Progenitor cell of endocrine pancreas (in vitro differentiated cells): ENCODE measurements around the gene SLC23A1. TPM values are rescaled to one million over a fixed set of nuclear protein-coding genes. Genes with fewer than 3 reads are reported as not detected.
A peak's percentile ranks its signal among the peaks of the same experiment; 100 is the strongest.
"Not testable (repeated sequence)": the region's sequence is repeated elsewhere in the genome, so short reads cannot be mapped to it uniquely, and the experiment has no call there.

Experiments used
- DNase-seq: peaks from one replicate; pipeline ENCODE4 v3.0.0; 2021; ENCODE audit warnings: low spot score; ENCODE audit not compliant: unreplicated experiment
- H3K27ac Mint-ChIP-seq: 2 replicates; pipeline ENCODE4 v1.8.0; 2021; ENCODE audit warnings: mild to moderate bottlenecking, moderate library complexity, mixed read lengths
- H3K27me3 Mint-ChIP-seq: 2 replicates; pipeline ENCODE4 v1.8.0; 2021; ENCODE audit warnings: mixed read lengths
- H3K36me3 Mint-ChIP-seq: 2 replicates; pipeline ENCODE4 v1.8.0; 2022; ENCODE audit warnings: mixed read lengths; ENCODE audit not compliant: insufficient read depth
- H3K4me1 Mint-ChIP-seq: 2 replicates; pipeline ENCODE4 v1.8.0; 2021; ENCODE audit warnings: low read depth, mixed read lengths
- H3K4me3 Mint-ChIP-seq: 2 replicates; pipeline ENCODE4 v1.8.0; 2021; ENCODE audit warnings: low read depth, mild to moderate bottlenecking, moderate library complexity, mixed read lengths
- H3K9me3 Mint-ChIP-seq: 2 replicates; pipeline ENCODE4 v1.8.0; 2021; ENCODE audit warnings: low read depth, mixed read lengths
- total RNA-seq: library from RNA; stranded (reverse); gene quantifications from 2 replicates; pipeline ENCODE4 v1.2.1, GENCODE V29; 2021
- TF ChIP-seq, protein P1 (sequence below): fragments of 200-600 bp; sonication (generic); IDR thresholded peaks from one replicate; pipeline ENCODE4 v1.5.0; 2021; ENCODE audit warnings: antibody characterized with exemption, mild to moderate bottlenecking; ENCODE audit not compliant: unreplicated experiment

The SLC23A1 gene
- total RNA-seq, 1 donor from 2014 or later, result 0.48 TPM

DNA sequence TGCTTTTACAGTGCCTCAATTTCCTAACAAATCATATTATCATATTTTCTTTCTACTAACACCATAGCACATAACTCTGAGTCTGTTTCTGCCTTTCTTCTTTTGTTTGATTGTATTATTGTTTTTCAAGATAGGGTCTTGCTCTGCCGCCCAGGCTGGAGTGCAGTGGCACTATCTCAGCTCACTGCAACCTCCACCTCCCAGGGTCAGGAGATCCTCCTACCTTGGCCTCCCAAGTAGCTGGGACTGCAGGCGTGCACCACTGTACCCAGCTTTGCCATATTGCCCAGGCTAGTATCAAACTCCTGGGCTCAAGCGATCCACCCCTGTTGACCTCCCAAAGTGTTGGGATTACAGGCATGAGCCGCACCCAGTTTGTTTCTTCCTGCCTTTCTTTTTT, 22.7 kb downstream of the SLC23A1 start:
- Mint-ChIP-seq H3K4me3 (no peak overlapping the region), H3K27ac (no peak overlapping the region), H3K4me1 (peaks cover 5% of the 10 kb centered on the region), H3K36me3 (peaks cover 29% of the 10 kb centered on the region), H3K9me3 (no peaks in the 10 kb centered on the region), H3K27me3 (no peaks in the 10 kb centered on the region)
- TF ChIP-seq, protein P1, sequence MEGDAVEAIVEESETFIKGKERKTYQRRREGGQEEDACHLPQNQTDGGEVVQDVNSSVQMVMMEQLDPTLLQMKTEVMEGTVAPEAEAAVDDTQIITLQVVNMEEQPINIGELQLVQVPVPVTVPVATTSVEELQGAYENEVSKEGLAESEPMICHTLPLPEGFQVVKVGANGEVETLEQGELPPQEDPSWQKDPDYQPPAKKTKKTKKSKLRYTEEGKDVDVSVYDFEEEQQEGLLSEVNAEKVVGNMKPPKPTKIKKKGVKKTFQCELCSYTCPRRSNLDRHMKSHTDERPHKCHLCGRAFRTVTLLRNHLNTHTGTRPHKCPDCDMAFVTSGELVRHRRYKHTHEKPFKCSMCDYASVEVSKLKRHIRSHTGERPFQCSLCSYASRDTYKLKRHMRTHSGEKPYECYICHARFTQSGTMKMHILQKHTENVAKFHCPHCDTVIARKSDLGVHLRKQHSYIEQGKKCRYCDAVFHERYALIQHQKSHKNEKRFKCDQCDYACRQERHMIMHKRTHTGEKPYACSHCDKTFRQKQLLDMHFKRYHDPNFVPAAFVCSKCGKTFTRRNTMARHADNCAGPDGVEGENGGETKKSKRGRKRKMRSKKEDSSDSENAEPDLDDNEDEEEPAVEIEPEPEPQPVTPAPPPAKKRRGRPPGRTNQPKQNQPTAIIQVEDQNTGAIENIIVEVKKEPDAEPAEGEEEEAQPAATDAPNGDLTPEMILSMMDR, result no peak
- DNase-seq, result no peak

DNA sequence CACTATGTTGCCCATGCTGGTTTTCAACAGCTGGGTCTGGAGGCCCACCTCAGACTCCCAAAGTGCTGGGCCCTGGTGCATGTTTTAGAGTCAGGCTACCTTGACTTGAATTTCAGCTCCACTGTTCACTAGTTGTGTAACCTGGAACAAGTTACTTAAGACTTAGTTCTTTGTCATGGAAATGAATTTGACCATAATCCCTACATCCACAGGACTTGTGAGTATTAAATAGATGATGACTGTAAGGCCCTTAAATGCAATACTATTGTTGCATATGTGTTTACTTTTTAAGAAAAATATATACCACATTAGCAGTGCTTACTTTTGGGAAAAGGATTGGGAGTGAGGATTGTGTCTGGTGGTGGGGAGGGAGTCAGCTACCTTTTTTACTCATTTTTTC, 25.0 kb downstream of the SLC23A1 start:
- H3K4me1 Mint-ChIP-seq, result peaks cover 5% of the 10 kb centered on the region
- H3K36me3 Mint-ChIP-seq, result peaks cover 22% of the 10 kb centered on the region
- no peak for DNase-seq
- TF ChIP-seq, protein P1, result no peak
- H3K27me3 Mint-ChIP-seq, result no peaks in the 10 kb centered on the region
- H3K9me3 Mint-ChIP-seq, result peaks cover 6% of the 10 kb centered on the region
- H3K4me3 Mint-ChIP-seq, result no peak overlapping the region
- H3K27ac Mint-ChIP-seq, result no peak overlapping the region

DNA sequence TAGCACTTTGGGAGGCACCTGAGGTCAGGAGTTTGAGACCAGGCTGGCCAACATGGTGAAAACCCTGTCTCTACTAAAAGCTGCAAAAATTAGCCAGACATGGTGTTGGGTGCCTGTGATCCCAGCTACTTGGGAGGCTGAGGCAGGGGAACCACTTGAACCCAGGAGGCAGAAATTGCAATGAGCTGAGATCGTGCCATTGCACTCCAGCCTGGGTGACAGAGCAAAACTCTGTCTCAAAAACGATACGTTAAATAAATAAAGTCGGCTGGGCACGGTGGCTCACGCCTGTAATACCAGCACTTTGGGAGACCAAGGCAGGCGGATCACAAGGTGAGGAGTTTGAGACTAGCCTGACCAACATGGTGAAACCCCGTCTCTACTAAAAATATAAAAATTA, 27.2 kb downstream of the SLC23A1 start:
- H3K4me1 Mint-ChIP-seq, H3K9me3 Mint-ChIP-seq, H3K27me3 Mint-ChIP-seq, DNase-seq, H3K27ac Mint-ChIP-seq, H3K4me3 Mint-ChIP-seq: not testable (repeated sequence)
- peaks cover 22% of the 10 kb centered on the region for H3K36me3 Mint-ChIP-seq

DNA sequence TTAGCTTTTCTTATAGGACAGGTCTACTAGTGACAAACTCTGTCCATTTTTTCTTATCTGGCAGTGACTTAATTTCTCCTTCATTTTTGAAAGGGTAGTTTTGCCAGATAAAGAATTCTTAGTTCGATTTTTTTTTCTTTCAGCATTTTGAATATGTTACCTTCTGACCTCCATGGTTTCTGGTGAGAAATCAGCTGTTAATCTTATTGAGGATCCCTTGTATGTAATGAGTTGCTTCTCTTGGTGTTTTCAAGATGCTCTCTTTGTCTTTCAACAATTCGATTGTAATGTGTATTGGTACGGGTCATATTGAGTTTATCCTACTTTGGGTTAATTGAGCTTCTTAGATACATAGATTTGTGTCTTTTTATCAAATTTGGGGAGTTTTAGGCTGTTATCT, 28.9 kb downstream of the SLC23A1 start:
- TF ChIP-seq, protein P1, result no peak
- Mint-ChIP-seq H3K4me3 (no peak overlapping the region), H3K36me3 (peaks cover 20% of the 10 kb centered on the region), H3K27me3 (no peaks in the 10 kb centered on the region), H3K9me3 (peaks cover 6% of the 10 kb centered on the region), H3K27ac (no peak overlapping the region), H3K4me1 (peaks cover 5% of the 10 kb centered on the region)
- DNase-seq, result no peak

DNA sequence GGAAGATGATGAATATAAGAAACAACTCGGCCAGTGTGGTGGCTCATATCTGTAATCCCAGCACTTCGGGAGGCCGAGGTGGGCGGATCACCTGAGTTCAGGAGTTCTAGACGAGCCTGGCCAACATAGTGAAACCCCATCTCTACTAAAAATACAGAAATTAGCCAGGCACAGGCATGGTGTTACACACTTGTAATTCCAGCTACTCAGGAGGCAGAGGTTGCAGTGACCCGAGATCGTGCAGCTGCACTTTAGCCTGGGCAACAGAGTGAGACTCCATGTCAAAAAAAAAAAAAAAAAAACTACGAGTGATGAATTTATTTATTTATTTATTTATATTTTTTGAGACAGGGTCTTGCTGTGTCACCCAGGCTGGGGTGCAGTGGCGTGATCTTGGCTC, 35.2 kb downstream of the SLC23A1 start:
- not testable (repeated sequence) for H3K27ac Mint-ChIP-seq, H3K27me3 Mint-ChIP-seq, DNase-seq, H3K9me3 Mint-ChIP-seq, H3K4me3 Mint-ChIP-seq
- peaks cover 17% of the 10 kb centered on the region for H3K36me3 Mint-ChIP-seq
- H3K4me1 Mint-ChIP-seq, result peaks cover 14% of the 10 kb centered on the region

DNA sequence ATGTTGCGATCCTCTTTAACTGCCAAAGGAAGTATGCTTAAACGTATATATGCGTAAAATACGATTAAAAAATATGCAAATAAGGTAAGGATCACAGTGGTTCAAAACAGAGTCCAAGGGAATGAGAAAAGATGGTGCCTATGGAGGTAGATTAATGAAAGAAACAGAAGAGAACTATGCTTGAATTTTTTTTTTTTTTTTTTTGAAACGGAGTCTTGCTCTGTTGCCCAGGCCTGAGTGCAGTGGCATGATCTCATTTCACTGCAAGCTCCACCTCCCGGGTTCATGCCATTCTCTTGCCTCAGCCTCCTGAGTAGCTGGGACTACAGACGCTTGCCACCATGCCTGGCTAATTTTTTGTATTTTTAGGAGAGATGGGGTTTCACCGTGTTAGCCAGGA, 37.7 kb downstream of the SLC23A1 start:
- Mint-ChIP-seq H3K36me3 (peaks cover 17% of the 10 kb centered on the region), H3K4me1 (peaks cover 21% of the 10 kb centered on the region), H3K27ac (peak overlapping the region; percentile 56), H3K4me3 (peak overlapping the region; percentile 16)
- H3K27me3 Mint-ChIP-seq, H3K9me3 Mint-ChIP-seq, DNase-seq: not testable (repeated sequence)

DNA sequence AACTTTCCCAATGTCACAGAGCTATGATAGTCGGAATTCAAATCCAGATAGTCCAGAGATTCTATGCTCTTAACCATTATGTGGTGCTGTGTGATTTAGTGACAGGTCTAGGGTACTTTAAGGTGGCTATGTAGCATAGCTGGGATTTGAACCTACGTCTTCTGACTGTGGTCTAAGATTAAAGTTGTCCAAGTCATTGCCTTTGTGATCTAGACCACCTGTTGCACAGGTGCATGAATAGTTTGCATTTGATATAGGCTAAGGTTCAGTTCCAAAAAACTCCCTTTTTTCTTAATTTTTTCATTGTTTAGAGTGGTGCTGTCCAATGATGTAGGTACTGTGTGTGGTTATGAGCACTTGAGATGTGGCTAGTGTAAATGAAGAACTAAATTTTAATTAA, 38.9 kb downstream of the SLC23A1 start:
- peak overlapping the region; percentile 39 for H3K27ac Mint-ChIP-seq
- peaks cover 17% of the 10 kb centered on the region for H3K36me3 Mint-ChIP-seq
- no peak for DNase-seq
- peak overlapping the region; percentile 38 for H3K4me3 Mint-ChIP-seq
- TF ChIP-seq, protein P1, result no peak
- no peaks in the 10 kb centered on the region for H3K9me3 Mint-ChIP-seq
- peaks cover 21% of the 10 kb centered on the region for H3K4me1 Mint-ChIP-seq
- H3K27me3 Mint-ChIP-seq, result no peaks in the 10 kb centered on the region
